HepG2 (cell line): Measurements from ENCODE around the gene LRRC15. TPM values are rescaled to one million over a fixed set of nuclear protein-coding genes. Genes with fewer than 3 reads are reported as not detected.

ENCODE experiments used
- ATAC-seq: fragments of 200-7000 bp; cut with Tn5 transposase; 3 replicates; pipeline ENCODE4 v1.9.1; 2020; ENCODE audit warnings: mild to moderate bottlenecking, moderate library complexity
- Bru-seq: library from RNA; stranded (reverse); fragments of 400-500 nt; gene quantifications from one replicate; lab custom pipeline; 2021; lab: Mats Ljungman, UMichigan
- BruChase-seq, 2 experiments: library from RNA; stranded (reverse); fragments of 400-500 nt; gene quantifications; one replicate each; lab custom pipeline; 2021; lab: Mats Ljungman, UMichigan
- BruUV-seq: library from RNA; stranded (reverse); fragments of 400-500 nt; replicated peaks from 2 replicates; lab custom pipeline; 2021; lab: Mats Ljungman, UMichigan
- CTCF ChIA-PET: fragments of 300-600 bp; formaldehyde crosslinking; extraction: SDS; loops from one replicate; lab custom pipeline; 2021; ENCODE audit warnings: low total read pairs, inconsistent platforms, low intra/inter-chr PET ratio; lab: Yijun Ruan, JAX
- POLR2A ChIA-PET: fragments of 350-600 bp; sonication (Branson Sonifier 250); formaldehyde crosslinking; loops from one replicate; lab custom pipeline; 2020; ENCODE audit warnings: antibody characterized with exemption, inconsistent platforms; lab: Yijun Ruan, JAX
- DNase-seq: peaks from one replicate; pipeline ENCODE4 v3.0.0-alpha.2; 2015; ENCODE audit warnings: low spot score
- FAIRE-seq: peaks from 3 replicates; lab custom pipeline; 2011; peaks lifted over from hg19 to GRCh38; lab: Jason Lieb, UNC
- H2AFZ ChIP-seq: one replicate; pipeline ENCODE4 v1.6.1; 2011; ENCODE audit warnings: low read length, inconsistent platforms
- H3K27ac ChIP-seq: fragments of 300-600 bp; 3 replicates; pipeline ENCODE4 v1.8.0; 2011; ENCODE audit warnings: mixed run types, mild to moderate bottlenecking, mixed read lengths, low read length, inconsistent platforms; ENCODE audit not compliant: insufficient read depth; ENCODE audit errors: extremely low read length
- H3K27me3 ChIP-seq, 2 experiments: fragments of 200-600 bp in 1 of 2; 2 replicates in 1 of 2; 3 replicates in 1 of 2; pipeline versions ENCODE4 v1.6.0 to v1.8.0; 2011; ENCODE audit warnings: low read length in 2 of 2, mild to moderate bottlenecking in 2 of 2, moderate library complexity in 2 of 2, inconsistent platforms in 1 of 2; ENCODE audit not compliant: insufficient read depth in 2 of 2, control insufficient read depth in 1 of 2
- H3K36me3 ChIP-seq, 2 experiments: fragments of 200-600 bp in 1 of 2; replicated peaks in 1 of 2; 2 replicates in 1 of 2; 3 replicates in 1 of 2; pipeline versions ENCODE4 v1.5.1 to v1.8.0; 2011; ENCODE audit warnings: low read length in 2 of 2, inconsistent platforms in 1 of 2; ENCODE audit not compliant: insufficient read depth in 2 of 2, control insufficient read depth in 1 of 2
- H3K4me1 ChIP-seq: 2 replicates; pipeline ENCODE4 v1.5.1; 2012; ENCODE audit warnings: low read length, inconsistent platforms; ENCODE audit not compliant: insufficient read depth
- H3K4me2 ChIP-seq: 2 replicates; pipeline ENCODE4 v1.6.0; 2011; ENCODE audit warnings: low read depth, low read length, inconsistent platforms
- H3K4me3 ChIP-seq, 3 experiments: fragments of 200-600 bp in 1 of 3; sonication (generic), shearing (Covaris generic) in 1 of 3; replicated peaks in 1 of 3; 2 replicates each; pipeline ENCODE4 v1.5.1; 2011 to 2016; ENCODE audit warnings: low read length in 3 of 3, inconsistent platforms in 2 of 3, low read depth in 2 of 3, mild to moderate bottlenecking in 2 of 3, control low read depth in 1 of 3, mixed read lengths in 1 of 3; ENCODE audit not compliant: insufficient read depth in 1 of 3
- H3K79me2 ChIP-seq: one replicate; pipeline ENCODE4 v1.6.1; 2011; ENCODE audit warnings: low read length, inconsistent platforms; ENCODE audit not compliant: insufficient read depth
- H3K9ac ChIP-seq: 2 replicates; pipeline ENCODE4 v1.6.0; 2011; ENCODE audit warnings: mild to moderate bottlenecking, low read depth, low read length, inconsistent platforms; ENCODE audit not compliant: insufficient read depth
- H3K9me3 ChIP-seq: 2 replicates; pipeline ENCODE4 v1.5.1; 2012; ENCODE audit warnings: mild to moderate bottlenecking, low read length
- H4K20me1 ChIP-seq: 2 replicates; pipeline ENCODE4 v1.6.0; 2011; ENCODE audit warnings: inconsistent platforms, mild to moderate bottlenecking, low read length, moderate library complexity; ENCODE audit not compliant: insufficient read depth
- FOSL2 ChIP-seq: sonication (generic); formaldehyde crosslinking; IDR thresholded peaks from 2 replicates; pipeline ENCODE4 v1.4.0; 2020; ENCODE audit warnings: missing genetic modification reagents
- HOMEZ ChIP-seq: IDR thresholded peaks from 2 replicates; pipeline ENCODE4 v1.6.1; 2016; ENCODE audit warnings: low read depth
- KDM2A ChIP-seq: sonication (generic); formaldehyde crosslinking; IDR thresholded peaks from 2 replicates; pipeline ENCODE4 v1.4.0; 2020; ENCODE audit warnings: low read depth, missing genetic modification reagents, borderline replicate concordance
- MTF2 ChIP-seq: sonication (generic); formaldehyde crosslinking; IDR thresholded peaks from 2 replicates; pipeline ENCODE4 v1.5.0; 2020; ENCODE audit warnings: missing genetic modification reagents, borderline replicate concordance
- PATZ1 ChIP-seq: sonication (generic); formaldehyde crosslinking; IDR thresholded peaks from 2 replicates; pipeline ENCODE4 v1.4.0; 2020; ENCODE audit warnings: missing genetic modification reagents
- STAG1 ChIP-seq: sonication (generic); formaldehyde crosslinking; IDR thresholded peaks from 2 replicates; pipeline ENCODE4 v1.4.0; 2020; ENCODE audit warnings: missing genetic modification reagents
- ZNF121 ChIP-seq: sonication (generic); formaldehyde crosslinking; IDR thresholded peaks from 2 replicates; pipeline ENCODE4 v1.5.0; 2020; ENCODE audit warnings: mild to moderate bottlenecking, missing genetic modification reagents
- ZNF24 ChIP-seq: fragments of 450-650 bp; IDR thresholded peaks from 2 replicates; pipeline ENCODE4 v1.6.1; 2017; ENCODE audit warnings: antibody characterized with exemption, mild to moderate bottlenecking
- ZNF460 ChIP-seq: sonication (generic); formaldehyde crosslinking; IDR thresholded peaks from 2 replicates; pipeline ENCODE4 v1.5.1; 2020; ENCODE audit warnings: missing genetic modification reagents, mild to moderate bottlenecking, borderline replicate concordance
- ZNF496 ChIP-seq: sonication (generic); formaldehyde crosslinking; IDR thresholded peaks from 2 replicates; pipeline ENCODE4 v1.8.1; 2023; ENCODE audit warnings: mild to moderate bottlenecking, moderate library complexity, missing genetic modification reagents; ENCODE audit not compliant: insufficient replicate concordance
- ZNF589 ChIP-seq: sonication (generic); formaldehyde crosslinking; conservative IDR thresholded peaks from 2 replicates; pipeline ENCODE4 v1.8.0; 2022; ENCODE audit warnings: mild to moderate bottlenecking, moderate library complexity, missing genetic modification reagents
- ZXDC ChIP-seq: sonication (generic); formaldehyde crosslinking; IDR thresholded peaks from 2 replicates; pipeline ENCODE4 v1.5.0; 2020; ENCODE audit warnings: mild to moderate bottlenecking, missing genetic modification reagents
- WGBS: methylation state at CpG from one replicate; pipeline ENCODE4 v1.1.6; 2017; ENCODE audit warnings: low lambda C conversion rate; 5-methylcytosine and 5-hydroxymethylcytosine counted together
- in situ Hi-C: cut with HindIII; loops from 2 replicates; pipeline ENCODE4 v1.10.0; 2017; ENCODE audit warnings: low pct_unique_long_range_greater_than_20kb; ENCODE audit not compliant: extremely low pct_ligation_motif_present
- intact Hi-C: fragments of 100-400 bp; cut with micrococcal nuclease; formaldehyde crosslinking; loops from one replicate; pipeline ENCODE4 v1.10.0; 2022; ENCODE audit not compliant: unreplicated experiment
- long read RNA-seq, 2 experiments: library from RNA in 1 of 2; library from polyadenylated mRNA in 1 of 2; stranded (forward) in 1 of 2; unstranded in 1 of 2; transcript quantifications; one replicate each; pipeline ENCODE4 v2.0.0, GENCODE V29; 2019 to 2022
- polyA minus RNA-seq, 3 experiments: library from RNA; depleted of rRNA, polyadenylated mRNA; stranded (reverse); fragments of >200 nt; gene quantifications; 2 replicates each; pipeline ENCODE4 v1.2.3, GENCODE V29; 2011; ENCODE audit warnings: low replicate concordance in 1 of 3
- polyA plus RNA-seq, 8 experiments: library from polyadenylated mRNA; depleted of rRNA in 3 of 8; stranded (reverse) in 7 of 8; unstranded in 1 of 8; fragments of >200 nt; fragmentation: Illumina TruSeq in 4 of 8; extraction: Trizol in 4 of 8; gene quantifications; 2 replicates each; pipeline versions ENCODE4 v1.2.1 to v1.2.3, GENCODE V29; 2011 to 2016; ENCODE audit warnings: low read depth in 4 of 8, missing spikeins in 1 of 8, mixed read lengths in 1 of 8; ENCODE audit not compliant: insufficient read depth in 1 of 8
- total RNA-seq, 5 experiments: library from RNA; depleted of rRNA; stranded (reverse); fragments of >200 nt; fragmentation: Illumina TruSeq; extraction: Trizol; gene quantifications; 2 replicates each; pipeline ENCODE4 v1.2.3, GENCODE V29; 2016; ENCODE audit warnings: low read depth in 1 of 5

LRRC15 gene
- total RNA-seq (2016; rRNA removed; fragmentation: Illumina TruSeq; extraction: Trizol) (not detected in 2 replicates), polyA plus RNA-seq (2011; rRNA removed) (not detected in 2 replicates), polyA minus RNA-seq (2011; rRNA and poly(A)+ RNA removed; ENCODE audit: low replicate concordance) (0.05 TPM in 1 of 2 replicates, not detected in the other), Bru-seq, nascent RNA (not detected), BruChase-seq, experiment 1, labeled RNA remaining after a 6-hour chase (percentile 7 among the genes with signal in this experiment), BruChase-seq, experiment 2, labeled RNA remaining after a 2-hour chase (not detected)
- total RNA-seq (2016; cell fraction: cytosol; rRNA removed; fragmentation: Illumina TruSeq; extraction: Trizol; ENCODE audit: low read depth), result not detected in 2 replicates
- total RNA-seq (2016; cell fraction: insoluble cytoplasmic fraction; rRNA removed; fragmentation: Illumina TruSeq; extraction: Trizol), result not detected in 2 replicates
- not detected in 2 replicates for total RNA-seq (2016; cell fraction: membrane; rRNA removed; fragmentation: Illumina TruSeq; extraction: Trizol)
- not detected in 2 replicates for total RNA-seq (2016; cell fraction: nucleus; rRNA removed; fragmentation: Illumina TruSeq; extraction: Trizol)
- polyA plus RNA-seq (2011; cell fraction: cytosol; rRNA removed), result not detected in 2 replicates
- not detected in 2 replicates for polyA plus RNA-seq (2011; cell fraction: nucleus; rRNA removed)
- polyA plus RNA-seq (2012), result not detected in 2 replicates
- polyA plus RNA-seq (2016; cell fraction: cytosol; fragmentation: Illumina TruSeq; extraction: Trizol; ENCODE audit: low read depth), result not detected in 2 replicates
- not detected in 2 replicates for polyA plus RNA-seq (2016; cell fraction: insoluble cytoplasmic fraction; fragmentation: Illumina TruSeq; extraction: Trizol; ENCODE audit: low read depth)
- not detected in 2 replicates for polyA plus RNA-seq (2016; cell fraction: membrane; fragmentation: Illumina TruSeq; extraction: Trizol; ENCODE audit: low read depth)
- not detected in 2 replicates for polyA plus RNA-seq (2016; cell fraction: nucleus; fragmentation: Illumina TruSeq; extraction: Trizol; ENCODE audit: insufficient read depth, low read depth)
- not detected in 2 replicates for polyA minus RNA-seq (2011; cell fraction: cytosol; rRNA and poly(A)+ RNA removed)
- polyA minus RNA-seq (2011; cell fraction: nucleus; rRNA and poly(A)+ RNA removed), result not detected in 2 replicates
- long read RNA-seq, experiment 1, result 0 reads
- long read RNA-seq, experiment 2, result 0 reads

GRCh38 chr3:194369522-194370279, at the start of gene LRRC15:
Gene LRRC15, minus strand, starts transcription at chr3:194369743. Its CDS starts 8,700 bp downstream, at chr3:194361043.
- WGBS, result 2% methylated on average over 10 of the region's 21 CpGs
- TF ChIP-seq ZNF496, result no peak
- TF ChIP-seq MTF2 (CRISPR knock-in tag), result no peak
- peak; percentile 52 for TF ChIP-seq STAG1 (CRISPR knock-in tag)
- peak; percentile 83 for TF ChIP-seq FOSL2 (CRISPR knock-in tag)
- TF ChIP-seq ZNF121 (CRISPR knock-in tag), result peak; percentile 96
- TF ChIP-seq ZNF460 (CRISPR knock-in tag), result no peak
- peak; percentile 62; the same call in 1 of the 2 replicates for TF ChIP-seq PATZ1 (CRISPR knock-in tag)
- no peak for TF ChIP-seq ZNF24
- no peak for TF ChIP-seq ZXDC (CRISPR knock-in tag)
- 0 out of 2 replicates have a peak, but pooled peaks have one; percentile 26 for TF ChIP-seq HOMEZ
- TF ChIP-seq ZNF589, result no peak
- 0 out of 2 replicates have a peak, but pooled peaks have one; percentile 40 for TF ChIP-seq KDM2A (CRISPR knock-in tag)

More at GRCh38 chr3:194369522-194370279, at the start of gene LRRC15:
- H3K9ac ChIP-seq, result no peak within 1 kb of the TSS
- DNase-seq, result peak; percentile 38
- peaks cover 14% of the 10 kb centered on the region for H3K4me1 ChIP-seq
- H3K27me3 ChIP-seq, result peaks cover 13 to 74% of the 10 kb centered on the region in 2 experiments; a peak in 4 of 5 replicates
- FAIRE-seq, result no peak
- no peak within 1 kb of the TSS for H2AFZ ChIP-seq
- no peak within 1 kb of the TSS for H3K4me3 ChIP-seq
- no peaks in the 10 kb centered on the region for H4K20me1 ChIP-seq
- H3K27ac ChIP-seq, result no peak within 1 kb of the TSS
- H3K79me2 ChIP-seq, result no peaks in the 10 kb centered on the region
- POLR2A ChIA-PET, result no interaction called here
- H3K9me3 ChIP-seq, result no peaks in the 10 kb centered on the region
- peak; percentile 93 for ATAC-seq
- no peak within 1 kb of the TSS for H3K4me2 ChIP-seq
- intact Hi-C loops, result loop anchor here (2.0 kb wide), 1 partner anchor 35 kb away; no protein-coding TSS in a partner anchor
- in situ Hi-C loops, result no loop called here
- no TSS peak for BruUV-seq
- CTCF ChIA-PET, result no interaction called here
- no peaks in the 10 kb centered on the region for H3K36me3 ChIP-seq
